Measurements from ENCODE around the gene SHMT2.

The SHMT2 gene

GRCh38 chr12:57216014-57216911 is 13.2 kb upstream of the SHMT2 start, which contains the start of gene NXPH4:
Gene NXPH4 (plus strand): TSS chr12:57216794. CDS start chr12:57216970, 176 bp downstream.
- peak; percentile 87 for DNase-seq

- DNase-seq: no peak
Measured at GRCh38 chr12:57216921-57217879, 12.3 kb upstream of the SHMT2 start.

GRCh38 chr12:57218030-57218853 is 11.3 kb upstream of the SHMT2 start:
- no peak for DNase-seq

- DNase-seq: no peak
Measured at GRCh38 chr12:57219205-57219992, 10.1 kb upstream of the SHMT2 start.

- DNase-seq: no peak
Measured at GRCh38 chr12:57219993-57220754, 9.3 kb upstream of the SHMT2 start.

GRCh38 chr12:57220770-57221168 is 8.7 kb upstream of the SHMT2 start:
- DNase-seq: no peak

- no peak for DNase-seq
Measured at GRCh38 chr12:57221169-57221917, 8.2 kb upstream of the SHMT2 start.

- no peak for DNase-seq
Measured at GRCh38 chr12:57222286-57223190, 7.0 kb upstream of the SHMT2 start.

GRCh38 chr12:57223191-57224165 is 6.0 kb upstream of the SHMT2 start:
- no peak for DNase-seq

- no peak for DNase-seq
Measured at GRCh38 chr12:57224278-57224972, 5.1 kb upstream of the SHMT2 start.

- DNase-seq: peak; percentile 85
Measured at GRCh38 chr12:57224973-57225679, 4.4 kb upstream of the SHMT2 start.

GRCh38 chr12:57225680-57226210 is 3.8 kb upstream of the SHMT2 start:
- no peak for DNase-seq

GRCh38 chr12:57226588-57227314 is 2.8 kb upstream of the SHMT2 start:
- no peak for DNase-seq

- no peak for DNase-seq
Measured at GRCh38 chr12:57227315-57228115, 2.0 kb upstream of the SHMT2 start.
